Measurements from ENCODE around the gene HDDC2. TPM values are rescaled to one million over a fixed set of nuclear protein-coding genes. Genes with fewer than 3 reads are reported as not detected.
A peak's percentile ranks its signal among the peaks of the same experiment; 100 is the strongest.
"Not testable (repeated sequence)": the region's sequence is repeated elsewhere in the genome, so short reads cannot be mapped to it uniquely, and the experiment has no call there.

Gene HDDC2
- total RNA-seq, 2 donors from 2014 or later, result 47.8 to 53.2 TPM

DNA sequence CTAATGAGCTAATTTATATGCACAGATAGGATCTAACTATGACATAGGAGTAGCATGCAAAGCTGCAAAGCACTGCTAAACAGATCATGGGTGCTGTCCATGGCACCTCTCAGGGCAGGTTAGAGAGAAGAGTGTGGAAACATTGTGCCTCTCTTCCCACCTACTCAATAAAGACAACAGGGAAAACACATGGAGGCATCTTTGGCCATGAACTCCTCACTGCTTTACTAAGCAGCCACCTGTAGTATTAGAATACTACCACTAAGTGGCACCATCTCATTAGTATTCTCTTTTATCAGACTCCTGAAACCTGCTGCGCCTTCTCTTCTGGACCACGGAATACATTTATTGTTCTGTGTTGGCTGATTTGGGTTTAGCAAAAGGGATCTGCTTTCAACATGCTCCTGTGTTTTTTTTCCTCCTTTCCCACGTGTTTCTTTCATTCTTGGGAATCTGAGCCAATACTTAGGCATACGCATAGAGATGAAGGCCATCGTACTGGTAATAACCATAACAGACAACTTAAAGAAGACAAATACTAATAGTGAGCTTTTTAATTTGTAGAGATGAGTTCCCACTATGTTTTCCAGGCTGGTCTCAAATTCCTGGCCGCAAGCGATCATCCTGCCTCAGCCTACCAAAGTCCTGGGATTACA lies 9.4 kb upstream of the HDDC2 start:
- intact Hi-C loops (cut with DNase I), result loop anchor here (5.0 kb wide), 5 partner anchors 159 to 661 kb away; partner anchors contain the start of gene TPD52L1 (in 1 of the 2)
- DNase-seq (ENCODE audit: low spot score), result no peak

DNA sequence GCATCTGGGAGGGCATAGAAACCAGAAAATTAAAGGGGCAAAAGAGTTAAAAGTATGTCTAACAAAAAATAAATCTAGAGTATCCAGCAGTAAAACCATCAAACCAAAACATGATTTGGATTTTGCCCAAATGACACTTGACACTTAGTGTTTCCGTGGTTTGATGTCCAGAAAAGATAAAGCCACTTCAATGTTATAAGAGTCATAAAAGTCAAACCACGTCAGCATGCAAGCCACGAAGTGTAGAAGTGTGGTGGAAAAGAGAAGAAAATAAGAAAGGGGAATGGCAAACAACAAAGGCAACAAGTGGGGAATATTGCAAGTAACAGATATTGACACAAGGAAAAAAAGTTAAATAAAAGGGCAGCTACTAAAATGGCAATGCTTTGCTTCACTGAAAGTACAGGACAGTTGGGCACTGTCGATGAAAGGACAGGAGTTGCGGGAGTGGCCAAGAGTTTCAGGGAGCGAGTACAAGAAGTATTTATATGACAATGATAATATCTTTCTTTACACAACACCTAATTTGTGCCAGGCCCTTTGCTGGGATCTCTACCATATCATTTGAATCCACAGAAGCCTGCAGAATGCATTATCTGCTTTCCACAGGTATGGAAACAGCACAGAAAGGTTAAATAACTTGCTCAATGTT lies 6.3 kb upstream of the HDDC2 start:
- intact Hi-C loops (cut with DNase I), result loop anchor here in 1 of 2 donors (5.0 kb wide), 1 partner anchor 469 kb away; no protein-coding TSS in a partner anchor
- no peak for DNase-seq (ENCODE audit: low spot score)

DNA sequence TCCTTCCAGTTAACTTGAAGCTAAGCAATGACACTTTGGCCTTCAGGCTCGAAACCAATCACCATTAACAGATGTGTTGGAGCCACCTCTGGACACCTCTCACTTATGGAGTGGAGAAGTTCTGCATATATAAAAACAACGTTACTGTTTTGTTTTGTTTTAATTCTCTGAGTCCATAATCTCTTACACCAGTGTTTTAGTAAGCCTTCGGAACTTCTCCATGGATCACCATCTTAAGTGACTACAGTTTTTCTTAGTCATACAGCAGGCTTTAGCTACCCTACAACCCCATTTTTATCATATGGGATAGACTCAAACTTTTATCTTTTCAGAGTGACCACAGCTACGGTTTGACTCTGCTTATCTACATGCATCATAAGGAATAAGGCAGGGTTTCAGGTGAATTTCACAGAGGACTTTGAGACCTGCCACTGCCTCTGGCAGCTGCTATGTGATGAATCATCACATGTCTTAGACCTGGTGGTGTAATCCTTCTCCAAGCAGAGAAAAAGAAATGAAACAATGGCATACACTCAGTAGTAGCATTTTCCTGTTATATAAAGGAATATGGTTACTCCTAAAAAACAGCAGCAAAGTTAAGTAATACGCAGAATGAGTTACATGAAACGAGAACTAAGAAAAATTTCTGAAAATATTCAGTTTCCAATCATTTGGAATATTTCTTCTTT lies 5.5 kb upstream of the HDDC2 start:
- DNase-seq (ENCODE audit: low spot score), result no peak
- intact Hi-C loops (cut with DNase I), result loop anchor here in 1 of 2 donors (5.0 kb wide), 1 partner anchor 470 kb away; no protein-coding TSS in a partner anchor

DNA sequence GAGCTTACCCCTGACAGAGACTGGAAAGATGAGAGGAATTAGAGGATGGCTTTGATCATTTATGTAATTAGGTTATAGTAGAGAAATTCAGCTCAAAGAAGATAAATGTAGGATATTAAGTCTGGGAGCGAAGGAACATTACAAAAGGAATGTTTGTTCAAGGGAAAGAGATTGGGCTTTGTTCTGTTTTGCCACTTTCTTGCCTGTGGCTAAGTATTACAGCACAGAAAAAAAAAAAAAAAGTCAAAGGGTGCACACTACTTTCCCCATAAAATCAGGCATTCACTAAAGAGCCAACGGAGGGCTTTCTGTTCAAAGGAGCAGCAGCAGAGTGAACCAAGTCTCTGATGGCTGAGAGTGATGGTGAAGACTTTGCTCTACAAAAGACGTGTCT lies 5.0 kb upstream of the HDDC2 start:
- no peak for DNase-seq (ENCODE audit: low spot score)
- intact Hi-C loops (cut with DNase I), result loop anchor here in 1 of 2 donors (5.0 kb wide), 1 partner anchor 471 kb away; no protein-coding TSS in a partner anchor

DNA sequence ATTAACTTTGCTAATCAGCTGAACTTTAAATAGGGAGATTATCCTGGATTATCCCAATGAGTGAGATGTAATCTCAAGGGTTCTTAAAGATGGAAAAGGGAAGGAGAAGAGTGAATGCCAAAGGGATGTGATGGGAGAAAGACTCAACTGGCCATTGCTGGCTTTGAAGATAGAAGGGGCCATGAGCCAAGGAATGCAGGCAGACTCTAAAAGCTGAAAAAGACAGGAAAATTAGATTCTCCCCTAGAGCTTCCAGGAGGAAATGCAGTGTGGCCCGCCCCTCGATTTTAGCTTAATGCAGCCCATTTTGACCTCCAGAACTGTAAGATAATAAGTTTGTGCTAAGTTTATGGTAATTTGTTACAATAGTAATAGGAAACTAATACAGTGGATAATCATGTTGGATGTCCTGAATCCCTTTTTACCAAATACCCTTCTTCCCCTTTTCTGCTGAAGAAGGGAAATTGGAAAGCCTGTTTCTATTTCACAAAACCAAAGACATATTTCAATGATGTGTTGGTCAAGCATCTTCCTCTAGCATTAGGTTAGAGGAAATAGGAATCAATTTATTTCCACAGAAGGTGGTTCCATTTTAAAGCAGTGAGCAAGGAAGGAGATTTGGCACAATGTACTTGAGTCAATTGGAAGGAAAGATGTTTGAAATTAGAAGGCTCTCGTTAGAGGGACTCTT lies 3.3 kb upstream of the HDDC2 start:
- DNase-seq (ENCODE audit: low spot score), result no peak
- intact Hi-C loops (cut with DNase I), result loop anchor here in 1 of 2 donors (5.0 kb wide), 2 partner anchors 153 to 472 kb away; partner anchors contain the start of gene TPD52L1

DNA sequence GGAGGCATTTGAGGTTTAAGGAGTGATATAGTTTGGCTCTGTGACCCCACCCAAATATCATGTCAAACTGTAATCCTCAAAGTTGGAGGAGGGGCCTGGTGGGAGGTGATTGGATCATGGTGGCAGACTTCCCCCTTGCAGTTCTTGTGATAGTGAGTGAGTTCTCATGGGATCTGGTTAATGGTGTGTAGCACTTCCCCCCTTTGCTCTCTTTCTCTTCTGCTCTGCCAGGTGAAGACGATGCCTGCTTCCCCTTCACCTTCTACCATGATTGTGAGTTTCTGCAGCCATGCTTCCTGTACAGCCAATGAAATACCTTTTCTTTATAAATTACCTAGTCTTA lies 1.7 kb upstream of the HDDC2 start:
- intact Hi-C loops (cut with DNase I), result loop anchor here in 1 of 2 donors (5.0 kb wide), 1 partner anchor 151 kb away; the partner anchor contains the start of gene TPD52L1
- DNase-seq (ENCODE audit: low spot score), result no peak

- no peak for DNase-seq (ENCODE audit: low spot score)
- intact Hi-C loops (cut with DNase I), result loop anchor here in 1 of 2 donors (5.0 kb wide), 1 partner anchor 151 kb away; the partner anchor contains the start of gene TPD52L1
Measured at GRCh38 chr6:125302840-125303511, 1.2 kb upstream of the HDDC2 start.

GRCh38 chr6:125300992-125301434 lies 754 bp downstream of the HDDC2 start:
- intact Hi-C loops (cut with DNase I), result loop anchor here in 1 of 2 donors (5.0 kb wide), 1 partner anchor 149 kb away; the partner anchor contains the start of gene TPD52L1
- DNase-seq (ENCODE audit: low spot score), result no peak

- DNase-seq (ENCODE audit: low spot score), result no peak
- intact Hi-C loops (cut with DNase I), result no loop called here
Measured at GRCh38 chr6:125299257-125299656, 2.5 kb downstream of the HDDC2 start.

- DNase-seq (ENCODE audit: low spot score), result no peak
- intact Hi-C loops (cut with DNase I), result no loop called here
Measured at GRCh38 chr6:125296471-125296870, 5.3 kb downstream of the HDDC2 start.

GRCh38 chr6:125294925-125295324 lies 6.8 kb downstream of the HDDC2 start:
- no peak for DNase-seq (ENCODE audit: low spot score)
- intact Hi-C loops (cut with DNase I), result no loop called here

- no peak for DNase-seq (ENCODE audit: low spot score)
- intact Hi-C loops (cut with DNase I), result no loop called here
Measured at GRCh38 chr6:125294036-125294435, 7.7 kb downstream of the HDDC2 start.

DNA sequence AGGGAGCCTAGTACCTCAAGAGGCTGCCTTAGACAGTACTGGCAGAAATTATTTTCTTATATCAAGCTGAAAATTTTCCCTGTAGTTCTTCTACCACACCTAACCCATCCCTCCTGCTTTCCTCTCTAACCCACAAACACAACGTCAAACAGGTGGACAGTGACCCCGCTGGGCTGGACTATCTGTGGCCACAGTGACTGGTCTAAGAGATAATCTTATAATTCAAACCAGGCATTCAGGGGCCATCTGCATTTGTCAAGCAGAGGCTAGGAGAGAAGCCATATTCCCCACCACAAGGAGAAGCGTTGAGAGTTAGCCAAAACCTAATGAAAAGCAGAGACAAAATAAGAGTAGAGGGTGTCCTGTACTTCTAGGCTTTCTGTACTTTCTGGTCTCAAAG lies 8.2 kb downstream of the HDDC2 start:
- DNase-seq (ENCODE audit: low spot score), result no peak
- intact Hi-C loops (cut with DNase I), result no loop called here

GRCh38 chr6:125287718-125288117 lies 14.0 kb downstream of the HDDC2 start:
- intact Hi-C loops (cut with DNase I), result no loop called here
- no peak for DNase-seq (ENCODE audit: low spot score)

DNA sequence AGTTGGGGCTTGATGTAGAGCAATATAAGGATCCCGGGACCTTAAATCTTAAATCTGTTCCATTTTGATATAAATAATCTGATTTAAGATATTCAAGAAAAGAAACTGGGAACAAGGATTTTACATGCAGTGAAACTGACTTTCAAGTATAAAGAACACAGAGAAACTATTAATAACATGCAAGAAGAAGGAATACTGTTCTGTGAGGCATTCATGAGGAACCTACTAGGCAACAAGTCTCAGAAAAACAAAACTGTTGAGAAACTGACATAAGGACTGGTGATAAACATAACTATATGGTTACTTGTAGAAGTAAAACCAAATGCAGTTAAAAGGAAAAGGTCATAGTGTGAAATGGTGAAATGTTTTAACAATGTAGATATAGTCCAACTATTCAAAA lies 15.8 kb downstream of the HDDC2 start:
- DNase-seq (ENCODE audit: low spot score), result no peak
- intact Hi-C loops (cut with DNase I), result no loop called here

- intact Hi-C loops (cut with DNase I), result no loop called here
- no peak for DNase-seq (ENCODE audit: low spot score)
Measured at GRCh38 chr6:125285353-125285752, 16.4 kb downstream of the HDDC2 start.

- intact Hi-C loops (cut with DNase I); DNase-seq (ENCODE audit: low spot score): not testable (repeated sequence)
Measured at GRCh38 chr6:125282470-125282869, 19.3 kb downstream of the HDDC2 start.

- intact Hi-C loops (cut with DNase I), result not testable (repeated sequence)
- peak; percentile 58 for DNase-seq (ENCODE audit: low spot score)
Measured at GRCh38 chr6:125280370-125281035, 21.3 kb downstream of the HDDC2 start.
